Mesendoderm (in vitro differentiated cells): Measurements from ENCODE around the gene PIH1D1.
"Not testable (repeated sequence)": the region's sequence is repeated elsewhere in the genome, so short reads cannot be mapped to it uniquely, and the experiment has no call there.

Experiments used
- DNase-seq: peaks from one replicate; pipeline ENCODE4 v3.0.0; 2013
- H2AK5ac ChIP-seq: 2 replicates; pipeline ENCODE4 v1.6.1; 2013; ENCODE audit warnings: low read length, inconsistent platforms
- H2BK120ac ChIP-seq: 2 replicates; pipeline ENCODE4 v1.6.1; 2013; ENCODE audit warnings: low read depth, mild to moderate bottlenecking, low read length, moderate library complexity, mixed read lengths
- H2BK15ac ChIP-seq: replicated peaks from 2 replicates; pipeline ENCODE4 v1.6.1; 2013; ENCODE audit warnings: low read depth, mild to moderate bottlenecking, moderate library complexity
- H2BK5ac ChIP-seq: 2 replicates; pipeline ENCODE4 v1.6.1; 2013; ENCODE audit warnings: low read length, inconsistent platforms
- H3K18ac ChIP-seq: 2 replicates; pipeline ENCODE4 v1.6.1; 2013; ENCODE audit warnings: mild to moderate bottlenecking, low read length, mixed read lengths
- H3K23ac ChIP-seq: one replicate; pipeline ENCODE4 v1.6.1; 2013; ENCODE audit warnings: low read length
- H3K27ac ChIP-seq: 2 replicates; pipeline ENCODE4 v1.5.1; 2013; ENCODE audit warnings: low read depth, mild to moderate bottlenecking, inconsistent platforms, low read length, moderate library complexity
- H3K27me3 ChIP-seq: 2 replicates; pipeline ENCODE4 v1.6.1; 2013; ENCODE audit warnings: low read length, control low read depth, mild to moderate bottlenecking, inconsistent platforms; ENCODE audit not compliant: insufficient read depth, poor library complexity
- H3K36me3 ChIP-seq: 2 replicates; pipeline ENCODE4 v1.6.1; 2013; ENCODE audit warnings: low read length, inconsistent platforms; ENCODE audit not compliant: control insufficient read depth, insufficient read depth
- H3K4ac ChIP-seq: one replicate; pipeline ENCODE4 v1.6.1; 2013; ENCODE audit warnings: low read depth, mild to moderate bottlenecking, low read length, moderate library complexity
- H3K4me1 ChIP-seq: 2 replicates; pipeline ENCODE4 v1.6.1; 2013; ENCODE audit warnings: low read depth, low read length, inconsistent platforms; ENCODE audit not compliant: control insufficient read depth
- H3K4me2 ChIP-seq: 2 replicates; pipeline ENCODE4 v1.6.1; 2013; ENCODE audit warnings: low read length
- H3K4me3 ChIP-seq: 2 replicates; pipeline ENCODE4 v1.5.1; 2013; ENCODE audit warnings: mild to moderate bottlenecking, low read length
- H3K56ac ChIP-seq: one replicate; pipeline ENCODE4 v1.6.1; 2013; ENCODE audit warnings: low read length
- H3K79me1 ChIP-seq: 2 replicates; pipeline ENCODE4 v1.6.1; 2013; ENCODE audit warnings: low read length, inconsistent platforms
- H3K79me2 ChIP-seq: 2 replicates; pipeline ENCODE4 v1.6.1; 2013; ENCODE audit warnings: mild to moderate bottlenecking, low read length; ENCODE audit not compliant: control insufficient read depth, insufficient read depth
- H3K9ac ChIP-seq: 2 replicates; pipeline ENCODE4 v1.6.1; 2013; ENCODE audit warnings: low read length, inconsistent platforms
- H4K5ac ChIP-seq: one replicate; pipeline ENCODE4 v1.6.1; 2013; ENCODE audit warnings: low read length
- H4K8ac ChIP-seq: one replicate; pipeline ENCODE4 v1.6.1; 2013; ENCODE audit warnings: low read depth, mild to moderate bottlenecking, control low read depth, low read length, moderate library complexity
- WGBS: extraction: QIAGEN DNeasy Blood & Tissue Kit; methylation state at CpG from one replicate; pipeline ENCODE4 v1.1.7; 2013; ENCODE audit warnings: low lambda C conversion rate, missing lambda C conversion rate; ENCODE audit not compliant: insufficient coverage; ENCODE audit errors: extremely low coverage; 5-methylcytosine and 5-hydroxymethylcytosine counted together

The PIH1D1 gene

GRCh38 chr19:49447485-49448431 lies 3.9 kb downstream of the PIH1D1 start:
- no peak overlapping the region for H2AK5ac ChIP-seq
- no peak overlapping the region for H3K4me3 ChIP-seq
- H3K79me2 ChIP-seq, result peaks cover 6% of the 10 kb centered on the region
- no peak overlapping the region for H4K8ac ChIP-seq
- no CpG with 5 or more reads among the region's 32 CpGs for WGBS
- H3K36me3 ChIP-seq, result peaks cover 5% of the 10 kb centered on the region
- H3K56ac ChIP-seq, result no peak overlapping the region
- no peak overlapping the region for H4K5ac ChIP-seq
- H2BK120ac ChIP-seq, result no peak overlapping the region
- H3K27me3 ChIP-seq, result no peaks in the 10 kb centered on the region
- no peak overlapping the region for H3K23ac ChIP-seq
- H3K4me2 ChIP-seq, result no peak overlapping the region
- no peak overlapping the region for H2BK15ac ChIP-seq
- H3K18ac ChIP-seq, result no peak overlapping the region
- H3K9ac ChIP-seq, result no peak overlapping the region
- H3K4ac ChIP-seq, result no peak overlapping the region
- no peaks in the 10 kb centered on the region for H3K4me1 ChIP-seq
- no peak overlapping the region for H3K27ac ChIP-seq
- peaks cover 8% of the 10 kb centered on the region for H3K79me1 ChIP-seq
- peak; percentile 68 for DNase-seq
- no peak overlapping the region for H2BK5ac ChIP-seq

- no peak overlapping the region for H2BK15ac ChIP-seq
- H3K56ac ChIP-seq, result no peak overlapping the region
- no peak overlapping the region for H4K5ac ChIP-seq
- H3K9ac ChIP-seq, result no peak overlapping the region
- peaks cover 8% of the 10 kb centered on the region for H3K79me1 ChIP-seq
- WGBS, result no CpG with 5 or more reads among the region's 3 CpGs
- no peak overlapping the region for H3K18ac ChIP-seq
- H3K4me3 ChIP-seq, result no peak overlapping the region
- H2BK5ac ChIP-seq, result no peak overlapping the region
- H3K79me2 ChIP-seq, result peaks cover 6% of the 10 kb centered on the region
- no peak overlapping the region for H3K4me2 ChIP-seq
- H3K4ac ChIP-seq, result no peak overlapping the region
- peaks cover 2% of the 10 kb centered on the region for H3K4me1 ChIP-seq
- H3K36me3 ChIP-seq, result peaks cover 5% of the 10 kb centered on the region
- no peak overlapping the region for H2AK5ac ChIP-seq
- H3K27ac ChIP-seq, result no peak overlapping the region
- H2BK120ac ChIP-seq, result no peak overlapping the region
- DNase-seq, result no peak
- H3K27me3 ChIP-seq, result peaks cover 7% of the 10 kb centered on the region
- H3K23ac ChIP-seq, result no peak overlapping the region
- no peak overlapping the region for H4K8ac ChIP-seq
These were observed 5.6 kb downstream of the PIH1D1 start for GRCh38 chr19:49445997-49446396.

DNA sequence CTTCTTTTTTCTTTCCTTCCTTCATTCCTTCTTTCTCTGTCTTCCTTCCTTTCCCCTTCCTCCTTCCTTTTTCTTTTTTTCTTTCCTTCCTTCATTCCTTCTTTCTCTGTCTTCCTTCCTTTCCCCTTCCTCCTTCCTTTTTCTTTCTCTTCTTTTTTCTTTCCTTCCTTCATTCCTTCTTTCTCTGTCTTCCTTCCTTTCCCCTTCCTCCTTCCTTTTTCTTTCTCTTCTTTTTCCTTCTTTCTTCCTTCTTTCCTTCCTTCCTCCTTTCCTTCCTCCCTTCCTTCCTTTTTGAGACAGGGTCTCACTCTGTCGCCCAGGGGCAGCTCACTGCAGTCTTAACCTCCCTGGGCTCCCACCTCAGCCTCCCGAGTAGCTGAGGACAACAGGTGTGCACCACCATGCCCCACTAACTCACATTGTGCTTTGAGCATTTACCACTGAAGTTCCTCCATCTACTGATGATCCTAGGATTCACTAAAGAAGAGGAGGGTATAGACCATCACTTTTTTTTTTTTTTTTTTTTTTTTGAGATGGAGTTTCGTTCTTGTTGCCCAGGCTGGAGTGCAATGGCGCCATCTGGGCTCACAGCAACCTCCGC lies 7.4 kb downstream of the PIH1D1 start:
- not testable (repeated sequence) for H3K4me2 ChIP-seq, H3K4ac ChIP-seq, H2BK120ac ChIP-seq, H3K4me1 ChIP-seq, H3K9ac ChIP-seq, H3K27ac ChIP-seq, H4K8ac ChIP-seq, H3K18ac ChIP-seq, H3K23ac ChIP-seq, DNase-seq, H2AK5ac ChIP-seq, H3K36me3 ChIP-seq, H3K79me2 ChIP-seq, H3K79me1 ChIP-seq, H2BK5ac ChIP-seq, H4K5ac ChIP-seq, H3K4me3 ChIP-seq, H2BK15ac ChIP-seq
- Histone ChIP-seq H3K56ac (peak overlapping the region; percentile 34), H3K27me3 (peaks cover 23% of the 10 kb centered on the region)
- WGBS, result no CpG with 5 or more reads among the region's 5 CpGs

DNA sequence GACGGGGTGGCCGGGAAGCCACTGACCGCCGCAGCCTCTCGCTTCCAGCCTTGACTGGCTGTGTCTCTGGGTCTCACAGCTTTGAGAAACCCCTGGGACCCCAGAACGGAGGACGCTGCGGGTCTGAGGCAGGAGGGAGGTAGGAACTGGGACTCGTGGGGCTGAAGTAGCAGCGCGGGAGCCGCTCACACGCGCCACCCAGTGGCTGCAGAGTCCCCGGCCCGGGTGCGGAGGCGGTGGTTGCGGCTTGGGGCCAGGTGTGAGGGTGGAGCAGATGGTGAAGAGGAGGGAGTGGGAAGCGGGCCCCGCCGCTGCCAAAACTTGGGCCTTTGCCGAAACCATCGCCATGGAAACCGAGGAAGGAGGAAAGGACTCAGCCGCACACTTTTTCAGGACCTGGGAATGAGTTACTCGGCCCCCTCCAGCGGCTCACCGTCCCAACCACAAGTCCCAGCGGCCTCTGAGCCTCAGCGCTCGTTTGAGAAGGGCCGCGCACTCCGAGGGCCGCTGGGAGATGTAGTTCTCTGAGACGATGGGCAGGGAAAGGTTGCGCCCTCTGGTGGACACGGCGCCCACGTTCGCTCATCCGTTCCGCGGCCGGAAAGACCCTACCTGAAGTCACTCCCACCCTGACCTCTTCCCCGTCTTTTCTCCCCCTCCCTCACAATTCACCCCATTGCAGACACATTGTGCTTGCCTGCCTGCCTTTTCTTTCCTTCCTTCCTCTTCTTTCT lies 8.1 kb downstream of the PIH1D1 start:
- no CpG with 5 or more reads among the region's 47 CpGs for WGBS
- Histone ChIP-seq H3K23ac (no peak overlapping the region), H3K27ac (peak overlapping the region; percentile 72)

GRCh38 chr19:49442771-49443365 lies 8.7 kb downstream of the PIH1D1 start:
- peak overlapping the region; percentile 92 for H3K9ac ChIP-seq
- peak overlapping the region; percentile 72 for H3K27ac ChIP-seq
- H3K4me1 ChIP-seq, result peaks cover 2% of the 10 kb centered on the region
- peak overlapping the region; percentile 98 for H3K56ac ChIP-seq
- H2BK5ac ChIP-seq, result peak overlapping the region; percentile 59
- H3K4ac ChIP-seq, result no peak overlapping the region
- peaks cover 3% of the 10 kb centered on the region for H3K36me3 ChIP-seq
- H3K4me3 ChIP-seq, result peak overlapping the region; percentile 12
- H2AK5ac ChIP-seq, result no peak overlapping the region
- H3K18ac ChIP-seq, result peak overlapping the region; percentile 24
- H3K79me2 ChIP-seq, result no peaks in the 10 kb centered on the region
- H4K5ac ChIP-seq, result no peak overlapping the region
- H3K79me1 ChIP-seq, result no peaks in the 10 kb centered on the region
- no peak overlapping the region for H2BK15ac ChIP-seq
- H3K27me3 ChIP-seq, result peaks cover 33% of the 10 kb centered on the region
- H3K4me2 ChIP-seq, result peak overlapping the region; percentile 98
- peak; percentile 98 for DNase-seq
- H4K8ac ChIP-seq, result no peak overlapping the region
- H2BK120ac ChIP-seq, result no peak overlapping the region
- no peak overlapping the region for H3K23ac ChIP-seq
- no CpG with 5 or more reads among the region's 43 CpGs for WGBS

More for the DNA sequence above, 8.1 kb downstream of the PIH1D1 start:
- Histone ChIP-seq H2AK5ac (no peak overlapping the region), H3K4ac (no peak overlapping the region), H2BK120ac (no peak overlapping the region), H3K4me2 (peak overlapping the region; percentile 98), H3K9ac (peak overlapping the region; percentile 92), H2BK5ac (peak overlapping the region; percentile 59), H3K27me3 (peaks cover 26% of the 10 kb centered on the region), H3K56ac (peak overlapping the region; percentile 98), H3K18ac (peak overlapping the region; percentile 24), H2BK15ac (no peak overlapping the region), H3K36me3 (peaks cover 3% of the 10 kb centered on the region), H3K79me1 (peaks cover 2% of the 10 kb centered on the region), H3K4me1 (peaks cover 2% of the 10 kb centered on the region), H4K8ac (no peak overlapping the region), H4K5ac (no peak overlapping the region), H3K79me2 (no peaks in the 10 kb centered on the region), H3K4me3 (peak overlapping the region; percentile 44)
- peak; percentile 98 for DNase-seq
